K562 (cell line): ENCODE measurements around the gene POLR3A. TPM values are rescaled to one million over a fixed set of nuclear protein-coding genes. Genes with fewer than 3 reads are reported as not detected.

Source experiments
- ATAC-seq: fragments of 200-7000 bp; cut with Tn5 transposase; 3 replicates; pipeline ENCODE4 v1.9.1; 2020; ENCODE audit warnings: moderate library complexity
- BruUV-seq: library from RNA; stranded (reverse); fragments of 400-500 nt; replicated peaks from 2 replicates; lab custom pipeline; 2021; lab: Mats Ljungman, UMichigan
- CTCF ChIA-PET: fragments of 300-600 bp; formaldehyde crosslinking; extraction: SDS; loops from one replicate; lab custom pipeline; 2021; ENCODE audit warnings: low intra/inter-chr PET ratio; lab: Yijun Ruan, JAX
- POLR2A ChIA-PET: fragments of 300-600, 350-650 bp; sonication (Branson Sonifier 250); formaldehyde crosslinking; extraction: SDS; loops from one replicate; lab custom pipeline; 2021; ENCODE audit warnings: antibody characterized with exemption, inconsistent platforms; lab: Yijun Ruan, JAX
- DNase-seq, 4 experiments: peaks; one replicate each; pipeline versions ENCODE4 v3.0.0 to v3.0.0-alpha.2; 2011 to 2018; ENCODE audit warnings: low spot score in 3 of 4, mixed read lengths in 3 of 4; ENCODE audit errors: extremely low read depth in 1 of 4
- FAIRE-seq: peaks from 2 replicates; lab custom pipeline; 2011; peaks lifted over from hg19 to GRCh38; lab: Jason Lieb, UNC
- H2AFZ ChIP-seq: 2 replicates; pipeline ENCODE4 v1.6.0; 2011; ENCODE audit warnings: low read depth, low read length, control low read depth, inconsistent platforms
- H3K27ac ChIP-seq: fragments of 200-600 bp; 3 replicates; pipeline ENCODE4 v1.8.0; 2011; ENCODE audit warnings: low read depth, mild to moderate bottlenecking, control low read depth, inconsistent platforms, low read length, moderate library complexity, mixed read lengths; ENCODE audit errors: extremely low read depth
- H3K27me3 ChIP-seq, 2 experiments: fragments of 300-600 bp in 1 of 2; 2 replicates in 1 of 2; 3 replicates in 1 of 2; pipeline versions ENCODE4 v1.6.0 to v1.8.0; 2011; ENCODE audit warnings: inconsistent platforms in 2 of 2, low read length in 2 of 2, mild to moderate bottlenecking in 1 of 2, mixed read lengths in 1 of 2, moderate library complexity in 1 of 2; ENCODE audit not compliant: control insufficient read depth in 2 of 2, insufficient read depth in 2 of 2
- H3K36me3 ChIP-seq: fragments of 300-600 bp; 3 replicates; pipeline ENCODE4 v1.8.0; 2011; ENCODE audit warnings: mild to moderate bottlenecking, low read length, inconsistent platforms; ENCODE audit not compliant: control insufficient read depth, insufficient read depth
- H3K4me1 ChIP-seq, 2 experiments: fragments of 200-600 bp in 1 of 2; replicated peaks in 1 of 2; 2 replicates in 1 of 2; 3 replicates in 1 of 2; pipeline versions ENCODE4 v1.5.1 to v1.8.0; 2011; ENCODE audit warnings: inconsistent platforms in 2 of 2, low read length in 2 of 2, mild to moderate bottlenecking in 1 of 2, mixed read lengths in 1 of 2, moderate library complexity in 1 of 2; ENCODE audit not compliant: control insufficient read depth in 2 of 2, insufficient read depth in 2 of 2
- H3K4me2 ChIP-seq: 2 replicates; pipeline ENCODE4 v1.6.1; 2011; ENCODE audit warnings: low read length, control low read depth, inconsistent platforms, mixed read lengths; ENCODE audit not compliant: insufficient read depth
- H3K4me3 ChIP-seq: fragments of 200-600 bp; sonication (generic), shearing (Covaris generic); 2 replicates; pipeline ENCODE4 v1.5.1; 2016; ENCODE audit warnings: control low read depth, inconsistent platforms
- H3K79me2 ChIP-seq: fragments of 200-600 bp; 3 replicates; pipeline ENCODE4 v1.8.0; 2011; ENCODE audit warnings: low read length, inconsistent platforms; ENCODE audit not compliant: control insufficient read depth, insufficient read depth
- H3K9ac ChIP-seq, 2 experiments: 2 replicates each; pipeline versions ENCODE4 v1.6.0 to v1.6.1; 2011; ENCODE audit warnings: low read depth in 2 of 2, low read length in 2 of 2, control low read depth in 1 of 2, inconsistent platforms in 1 of 2, mild to moderate bottlenecking in 1 of 2, mixed read lengths in 1 of 2; ENCODE audit not compliant: insufficient read depth in 1 of 2
- H3K9me1 ChIP-seq: one replicate; pipeline ENCODE4 v1.6.0; 2011; ENCODE audit warnings: inconsistent platforms, mild to moderate bottlenecking, low read length, moderate library complexity; ENCODE audit not compliant: control insufficient read depth, insufficient read depth
- H3K9me3 ChIP-seq: replicated peaks from 2 replicates; pipeline ENCODE4 v1.5.1; 2011; ENCODE audit warnings: low read depth, low read length, inconsistent platforms; ENCODE audit not compliant: control insufficient read depth, insufficient read depth
- H4K20me1 ChIP-seq: replicated peaks from 2 replicates; pipeline ENCODE4 v1.6.1; 2011; ENCODE audit warnings: low read length, inconsistent platforms, mixed read lengths; ENCODE audit not compliant: control insufficient read depth, insufficient read depth
- ETV5 ChIP-seq: sonication (generic); formaldehyde crosslinking; IDR thresholded peaks from 2 replicates; pipeline ENCODE4 v1.4.0; 2020; ENCODE audit warnings: low read depth, mild to moderate bottlenecking, missing genetic modification reagents
- FOSL1 ChIP-seq: fragments of 200-800 bp; sonication (Bioruptor generic); conservative IDR thresholded peaks from 2 replicates; pipeline ENCODE4 v1.6.1; 2016; ENCODE audit warnings: missing genetic modification characterization, missing compliant biosample characterization
- IFI16 ChIP-seq: fragments of 250-450 bp; sonication (Bioruptor Pico); IDR thresholded peaks from 2 replicates; pipeline ENCODE4 v2.1.2; 2022; ENCODE audit warnings: mild to moderate bottlenecking, inconsistent platforms
- JUN ChIP-seq, 2 experiments: sonication (generic) in 1 of 2; formaldehyde crosslinking in 1 of 2; IDR thresholded peaks; 2 replicates each; pipeline versions ENCODE4 v1.6.1 to v1.8.0; 2012 to 2022; ENCODE audit warnings: borderline replicate concordance in 2 of 2, mild to moderate bottlenecking in 2 of 2, improper control_type of control experiment in 1 of 2, low read depth in 1 of 2, low read length in 1 of 2, missing genetic modification reagents in 1 of 2
- JUND ChIP-seq, 2 experiments: IDR thresholded peaks; 2 replicates in 1 of 2; 3 replicates in 1 of 2; pipeline ENCODE4 v1.6.1; 2011; ENCODE audit warnings: borderline replicate concordance in 2 of 2, low read depth in 2 of 2, low read length in 2 of 2, improper control_type of control experiment in 1 of 2, missing biosample characterization in 1 of 2, missing genetic modification characterization in 1 of 2, missing genetic modification reagents in 1 of 2
- SMARCA4 ChIP-seq: fragments of 450-650 bp; IDR thresholded peaks from 2 replicates; pipeline ENCODE4 v1.6.1; 2016
- SPI1 ChIP-seq: IDR thresholded peaks from 2 replicates; pipeline ENCODE4 v1.6.1; 2011; ENCODE audit warnings: low read depth, low read length, control low read depth, borderline replicate concordance
- ZEB2 ChIP-seq: fragments of 450-650 bp; IDR thresholded peaks from 2 replicates; pipeline ENCODE4 v1.6.1; 2016
- ZFP91 ChIP-seq: sonication (generic); formaldehyde crosslinking; IDR thresholded peaks from 2 replicates; pipeline ENCODE4 v1.8.0; 2022; ENCODE audit warnings: mild to moderate bottlenecking, missing genetic modification reagents
- WGBS: fragments of 100-300 bp; shearing (Covaris generic); methylation state at CpG from one replicate; pipeline ENCODE4 v1.1.6; 2016; ENCODE audit warnings: low coverage, mixed read lengths; ENCODE audit not compliant: insufficient coverage; ENCODE audit errors: missing lambda C conversion rate; 5-methylcytosine and 5-hydroxymethylcytosine counted together
- in situ Hi-C: fragments of 300-500 bp; cut with MboI; formaldehyde crosslinking; loops from 4 replicates; pipeline ENCODE4 v1.15.0; 2018; ENCODE audit warnings: inconsistent platforms, mixed read lengths
- intact Hi-C: fragments of 100-400 bp; cut with micrococcal nuclease; formaldehyde crosslinking; loops from 2 replicates; pipeline ENCODE4 v1.14.2; 2022
- polyA plus RNA-seq, 8 experiments: library from polyadenylated mRNA; depleted of rRNA in 4 of 8; stranded (reverse) in 5 of 8; unstranded in 3 of 8; fragments of >200 nt; fragmentation: Nextera tagmentation in 2 of 8; fragmentation: Illumina TruSeq in 1 of 8; extraction: Ambion mirVana in 2 of 8; extraction: Trizol in 1 of 8; gene quantifications; 2 replicates each; pipeline versions ENCODE4 v1.2.1 to v1.2.3, GENCODE V29; 2011 to 2014; ENCODE audit warnings: inconsistent platforms in 1 of 8, missing spikeins in 1 of 8
- total RNA-seq, 7 experiments: library from RNA; depleted of rRNA in 6 of 7; stranded (reverse); fragments of >200 nt in 6 of 7; fragmentation: Illumina TruSeq in 2 of 7; extraction: Trizol in 2 of 7; gene quantifications; 2 replicates each; pipeline versions ENCODE4 v1.2.1 to v1.2.3, GENCODE V29; 2011 to 2021; ENCODE audit warnings: low replicate concordance in 1 of 7
- TF ChIP-seq, protein P1 (sequence below), 2 experiments: fragments of 450-650 bp in 1 of 2; sonication (generic) in 1 of 2; formaldehyde crosslinking in 1 of 2; IDR thresholded peaks in 1 of 2; conservative IDR thresholded peaks in 1 of 2; 2 replicates each; pipeline versions ENCODE4 v1.6.1 to v1.8.1; 2016 to 2023; ENCODE audit warnings: mild to moderate bottlenecking in 2 of 2, moderate library complexity in 2 of 2, inconsistent platforms in 1 of 2, missing genetic modification reagents in 1 of 2
- TF ChIP-seq, protein P2 (sequence below): sonication (generic); formaldehyde crosslinking; IDR thresholded peaks from 2 replicates; pipeline ENCODE4 v1.8.1; 2023; ENCODE audit warnings: mild to moderate bottlenecking, missing genetic modification reagents

POLR3A gene
- total and polyA plus RNA-seq, 9 of the 15 experiments (the other 6 are each of a cell fraction or from before 2014, with no cell fraction given) = 14.9 to 37.0 (median 26.7) TPM

- no peaks in the 10 kb centered on the region for H3K36me3 ChIP-seq
- no peak overlapping the region for H3K4me2 ChIP-seq
- no peaks in the 10 kb centered on the region for H3K79me2 ChIP-seq
- H3K9ac ChIP-seq = 0 out of 4 replicates have a peak overlapping the region, but pooled peaks of 1 of the 2 experiments have one; percentile 37
- 0 out of 2 replicates have a peak, but pooled peaks cover 12% of the 10 kb centered on the region for H3K9me3 ChIP-seq
- CTCF ChIA-PET = no interaction called here
- TF ChIP-seq ZFP91 (CRISPR knock-in tag) = no peak
- peak; percentile 40; the same call in 1 of the 2 replicates for TF ChIP-seq ETV5 (CRISPR knock-in tag)
- 0 out of 2 replicates have a peak, but pooled peaks have one; percentile 23 for TF ChIP-seq JUN (IDR thresholded peaks at IDR 0.05; ENCODE audit: borderline replicate concordance, low read depth, low read length)
- TF ChIP-seq JUN (CRISPR knock-in tag; IDR thresholded peaks at IDR 0.05; ENCODE audit: borderline replicate concordance) = no peak
- TF ChIP-seq ZEB2 = 0 out of 2 replicates have a peak, but pooled peaks have one; percentile 38
- TF ChIP-seq SPI1 = peak; percentile 29; the same call in 1 of the 2 replicates
- TF ChIP-seq, protein P1, sequence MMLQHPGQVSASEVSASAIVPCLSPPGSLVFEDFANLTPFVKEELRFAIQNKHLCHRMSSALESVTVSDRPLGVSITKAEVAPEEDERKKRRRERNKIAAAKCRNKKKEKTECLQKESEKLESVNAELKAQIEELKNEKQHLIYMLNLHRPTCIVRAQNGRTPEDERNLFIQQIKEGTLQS (IDR thresholded peaks at IDR 0.05) = peak; percentile 21; the same call in 1 of the 2 replicates
- TF ChIP-seq, protein P1 (CRISPR knock-in tag; conservative IDR thresholded peaks at IDR 0.05) = no peak
- TF ChIP-seq IFI16 (CRISPR knock-in tag) = no peak
- TF ChIP-seq FOSL1 (tag) = 0 out of 2 replicates have a peak, but pooled peaks have one; percentile 21
- TF ChIP-seq JUND (IDR thresholded peaks at IDR 0.05; ENCODE audit: borderline replicate concordance, low read depth, low read length) = peak; percentile 43; the same call in 1 of the 2 replicates
- TF ChIP-seq JUND (tag; IDR thresholded peaks at IDR 0.05; ENCODE audit: borderline replicate concordance, low read depth, low read length) = no peak
- TF ChIP-seq SMARCA4 = peak; percentile 28; the same call in 1 of the 2 replicates
- TF ChIP-seq, protein P2, sequence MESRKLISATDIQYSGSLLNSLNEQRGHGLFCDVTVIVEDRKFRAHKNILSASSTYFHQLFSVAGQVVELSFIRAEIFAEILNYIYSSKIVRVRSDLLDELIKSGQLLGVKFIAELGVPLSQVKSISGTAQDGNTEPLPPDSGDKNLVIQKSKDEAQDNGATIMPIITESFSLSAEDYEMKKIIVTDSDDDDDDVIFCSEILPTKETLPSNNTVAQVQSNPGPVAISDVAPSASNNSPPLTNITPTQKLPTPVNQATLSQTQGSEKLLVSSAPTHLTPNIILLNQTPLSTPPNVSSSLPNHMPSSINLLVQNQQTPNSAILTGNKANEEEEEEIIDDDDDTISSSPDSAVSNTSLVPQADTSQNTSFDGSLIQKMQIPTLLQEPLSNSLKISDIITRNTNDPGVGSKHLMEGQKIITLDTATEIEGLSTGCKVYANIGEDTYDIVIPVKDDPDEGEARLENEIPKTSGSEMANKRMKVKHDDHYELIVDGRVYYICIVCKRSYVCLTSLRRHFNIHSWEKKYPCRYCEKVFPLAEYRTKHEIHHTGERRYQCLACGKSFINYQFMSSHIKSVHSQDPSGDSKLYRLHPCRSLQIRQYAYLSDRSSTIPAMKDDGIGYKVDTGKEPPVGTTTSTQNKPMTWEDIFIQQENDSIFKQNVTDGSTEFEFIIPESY = peak; percentile 61
- no peak for FAIRE-seq
- H2AFZ ChIP-seq = peak overlapping the region; percentile 51; the same call in 1 of the 2 replicates
- peak; percentile 72 for ATAC-seq
- H3K4me1 ChIP-seq = peaks cover 0 to 4% of the 10 kb centered on the region in 2 experiments; a peak in 1 of 5 replicates
- H3K27me3 ChIP-seq = no peaks in the 10 kb centered on the region
- no peak overlapping the region for H3K4me3 ChIP-seq
- no TSS peak for BruUV-seq
- intact Hi-C loops (no loop called here), in situ Hi-C loops (no loop called here)
- DNase-seq = no peak
- no peaks in the 10 kb centered on the region for H4K20me1 ChIP-seq
- POLR2A ChIA-PET = interaction anchor here (0.6 to 1.1 kb wide), 3 partner anchors 10 to 113 kb away, joined by 3 read pairs; no protein-coding TSS in a partner anchor
- no peaks in the 10 kb centered on the region for H3K9me1 ChIP-seq
- H3K27ac ChIP-seq = no peak overlapping the region
- WGBS = 14% methylated on average over 7 of the region's 7 CpGs
Measured at GRCh38 chr10:77949167-77949566, 80.1 kb downstream of the POLR3A start.
